Stimulated activated CD8-positive, alpha-beta memory T cell treated with anti-CD3 and anti-CD28 coated beads, Interleukin-15, amount 100 ng/mL, for 48 hours (primary cell): ENCODE measurements around the gene BRI3.

ENCODE experiments used
- DNase-seq, 2 donors: peaks; one replicate each; pipeline ENCODE4 v3.0.0-alpha.2; 2020; ENCODE audit warnings: low read depth in 2 of 2

Gene BRI3

DNA sequence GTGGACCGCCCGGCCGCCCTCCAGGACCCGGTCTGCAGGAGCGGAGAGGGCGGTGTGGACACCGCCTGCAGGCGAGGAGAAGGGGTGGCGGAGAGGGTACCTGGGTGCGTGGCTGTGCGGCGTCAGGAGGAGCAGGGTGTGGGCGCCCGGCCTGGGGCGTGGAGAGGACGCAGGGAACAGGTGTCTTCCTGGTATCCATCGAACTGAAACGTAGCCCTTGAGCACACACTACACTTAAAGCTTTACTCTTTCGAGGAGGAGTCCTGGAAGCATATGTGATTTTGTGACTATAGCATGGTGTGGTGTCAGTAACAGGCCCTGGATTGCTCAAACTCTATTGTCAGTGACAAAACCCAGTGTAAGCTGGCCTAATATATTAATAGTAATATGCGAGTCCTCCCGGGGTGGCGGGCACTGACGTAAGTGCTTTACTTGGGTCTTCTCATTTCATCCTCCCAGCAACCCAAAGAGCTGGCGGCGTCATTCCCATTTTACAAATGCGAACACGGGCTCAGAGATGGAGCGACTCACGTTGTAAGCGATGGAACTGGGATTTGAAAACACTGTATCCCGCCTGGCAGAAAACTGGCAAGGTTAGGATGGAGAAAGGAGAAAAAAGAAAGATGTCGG, 28.9 kb upstream of the BRI3 start:
- DNase-seq = no peak

DNA sequence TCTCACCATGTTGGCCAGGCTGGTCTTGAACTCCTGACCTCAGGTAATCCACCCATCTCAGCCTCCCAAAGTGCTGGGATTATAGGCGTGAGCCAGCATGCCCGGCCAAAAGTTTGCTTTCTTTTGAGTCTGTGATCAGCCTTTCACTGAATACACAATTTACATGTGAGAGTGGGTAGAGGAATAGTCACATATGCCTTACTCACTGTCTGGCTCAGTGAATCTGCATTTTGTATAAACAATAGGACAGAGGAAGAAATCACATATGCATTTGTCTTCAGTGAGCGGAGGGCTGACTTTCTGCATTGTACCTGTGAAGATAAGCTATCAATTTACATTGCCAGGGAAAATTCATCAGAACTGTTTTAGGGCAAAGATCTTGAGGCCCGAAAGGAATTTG, 27.0 kb upstream of the BRI3 start:
- no peak for DNase-seq

GRCh38 chr7:98254951-98255610, 26.4 kb upstream of the BRI3 start:
- no peak for DNase-seq

DNA sequence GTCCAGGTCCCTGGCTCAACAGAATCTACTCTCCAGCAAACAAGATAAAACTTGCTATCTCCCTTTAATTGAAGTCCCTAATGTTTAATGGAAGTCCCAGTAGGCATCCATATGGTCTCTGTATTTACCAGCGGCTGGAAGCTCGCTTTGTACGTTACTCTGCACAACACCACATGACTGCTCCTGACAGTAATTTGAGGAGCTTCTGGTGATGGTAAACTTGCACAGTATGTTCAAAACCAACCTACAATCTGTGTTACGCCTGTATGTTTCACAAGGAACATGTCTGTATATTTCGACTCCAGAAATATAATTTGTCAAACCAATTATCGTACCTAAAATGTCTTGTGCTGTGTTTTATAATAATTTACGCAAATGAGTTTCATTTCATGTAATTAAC, 25.1 kb upstream of the BRI3 start:
- no peak for DNase-seq

DNA sequence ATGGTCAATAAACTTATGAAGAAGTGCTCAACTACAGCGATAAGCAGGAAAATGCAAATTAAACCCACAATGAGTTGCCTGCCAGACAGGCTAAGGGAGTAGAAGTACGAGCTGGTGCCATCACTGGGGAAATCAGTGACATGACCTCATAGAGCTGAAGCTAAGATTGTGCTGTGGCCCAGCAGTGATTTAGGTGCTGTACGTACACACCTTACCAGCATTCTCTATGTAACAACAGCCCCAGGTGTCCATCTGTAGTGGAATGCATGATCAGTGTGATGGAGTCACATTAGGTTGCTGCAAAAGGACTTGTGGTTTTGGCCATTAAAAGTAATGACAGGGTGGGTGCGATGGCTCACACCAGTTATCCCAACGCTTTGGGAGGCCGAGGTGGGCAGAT, 23.8 kb upstream of the BRI3 start:
- DNase-seq = no peak

DNA sequence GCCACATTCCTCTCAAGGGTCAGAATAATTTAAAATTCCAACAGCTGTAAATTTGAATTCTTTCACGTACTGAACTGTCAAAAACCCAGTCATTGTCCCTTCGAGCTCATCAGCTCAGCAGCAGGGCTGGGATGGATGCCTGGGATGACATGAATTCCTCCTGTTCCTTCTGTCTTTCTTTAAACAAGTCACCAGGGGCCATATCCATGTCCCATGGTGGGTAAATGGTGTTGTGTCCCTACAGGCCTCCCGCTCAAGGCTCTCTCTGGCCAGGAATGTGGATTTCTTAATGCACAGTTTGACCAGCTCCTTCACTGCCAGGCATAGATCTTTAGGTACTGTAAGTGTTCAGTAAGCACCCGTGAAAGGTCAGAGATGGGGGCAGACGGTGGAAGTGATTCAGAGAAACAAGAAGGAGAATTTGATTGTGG, 15.6 kb upstream of the BRI3 start:
- no peak for DNase-seq

DNA sequence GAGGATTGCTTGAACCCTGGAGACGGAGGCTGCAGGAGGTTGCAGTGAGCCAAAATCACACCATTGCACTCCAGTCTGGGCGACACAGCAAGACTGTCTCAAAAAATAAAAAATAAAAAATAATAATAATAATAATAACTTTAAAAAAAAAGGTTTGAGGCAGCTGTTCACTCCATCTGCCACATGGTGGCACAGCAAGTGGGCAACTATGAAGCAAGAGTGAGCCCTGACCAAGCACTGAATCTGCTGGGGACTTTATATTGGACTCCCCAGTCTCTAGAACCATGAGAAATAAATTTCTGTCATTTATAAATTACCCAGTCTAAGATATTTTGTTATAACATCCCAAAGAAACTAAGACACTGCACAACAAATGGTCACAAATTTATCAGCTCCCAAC, 14.6 kb upstream of the BRI3 start:
- no peak for DNase-seq

DNA sequence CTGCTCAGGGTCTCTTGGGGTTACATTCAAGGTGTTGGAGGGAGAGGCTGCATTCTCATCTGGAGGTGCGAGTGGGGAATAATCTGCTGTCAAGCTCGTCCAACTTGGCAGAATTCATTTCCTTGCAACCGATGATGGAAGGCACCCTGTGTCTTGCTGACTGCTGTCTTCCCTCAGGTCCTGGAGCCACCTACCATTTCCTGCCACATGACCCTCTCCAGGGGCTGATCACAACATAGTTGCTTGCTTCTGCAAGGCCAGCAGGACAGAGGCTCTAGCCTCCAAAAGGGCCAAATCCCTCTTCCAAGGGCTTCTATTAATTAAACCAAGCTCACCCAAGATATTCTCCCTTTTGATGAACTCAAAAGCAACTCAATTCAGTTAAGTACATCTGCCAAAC, 14.2 kb upstream of the BRI3 start:
- no peak for DNase-seq

DNA sequence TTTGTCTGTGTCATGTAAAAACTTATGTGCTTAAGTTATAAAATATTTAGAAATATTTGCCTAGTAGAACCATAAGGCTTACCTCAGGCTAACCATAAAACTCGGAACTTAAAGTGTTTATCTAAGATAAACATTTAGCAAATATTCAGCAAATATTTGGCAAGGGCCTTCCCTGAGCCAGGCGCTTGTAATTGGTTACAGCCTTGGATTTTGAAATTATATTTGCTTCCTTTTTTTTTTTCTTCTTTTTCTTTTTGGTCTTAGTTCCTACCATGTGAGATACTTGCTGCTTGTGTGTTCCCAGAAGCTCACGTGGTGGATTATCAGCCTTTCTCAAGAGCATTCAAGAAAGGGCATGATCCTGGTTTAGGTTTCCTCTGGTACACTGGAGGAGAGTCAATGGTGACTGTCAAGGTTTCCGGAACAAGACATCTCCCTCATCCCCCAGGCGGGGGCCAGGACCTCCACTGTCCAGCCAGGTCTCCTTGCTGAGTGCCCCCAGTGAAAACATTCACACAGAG, 5.2 kb upstream of the BRI3 start:
- no peak for DNase-seq

DNA sequence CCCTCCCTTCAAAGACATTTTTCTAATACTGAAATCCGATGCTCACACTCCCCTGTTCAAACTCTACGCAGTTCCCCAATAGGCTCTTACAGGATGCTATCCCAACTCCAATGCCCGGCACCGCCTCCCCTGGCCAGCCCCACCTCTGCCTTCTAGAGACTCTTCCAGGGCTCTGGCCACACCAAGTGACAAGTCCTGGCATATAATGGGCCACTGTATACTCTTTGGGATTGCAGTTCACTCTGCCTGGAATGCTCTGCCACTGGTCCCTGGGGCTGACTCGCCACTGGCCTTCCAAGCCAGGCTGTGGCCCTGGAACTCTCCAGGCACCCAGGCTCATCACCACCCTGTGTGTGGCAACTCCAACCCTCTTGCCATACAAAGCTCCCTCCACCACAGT, 3.1 kb upstream of the BRI3 start:
- DNase-seq = no peak

DNA sequence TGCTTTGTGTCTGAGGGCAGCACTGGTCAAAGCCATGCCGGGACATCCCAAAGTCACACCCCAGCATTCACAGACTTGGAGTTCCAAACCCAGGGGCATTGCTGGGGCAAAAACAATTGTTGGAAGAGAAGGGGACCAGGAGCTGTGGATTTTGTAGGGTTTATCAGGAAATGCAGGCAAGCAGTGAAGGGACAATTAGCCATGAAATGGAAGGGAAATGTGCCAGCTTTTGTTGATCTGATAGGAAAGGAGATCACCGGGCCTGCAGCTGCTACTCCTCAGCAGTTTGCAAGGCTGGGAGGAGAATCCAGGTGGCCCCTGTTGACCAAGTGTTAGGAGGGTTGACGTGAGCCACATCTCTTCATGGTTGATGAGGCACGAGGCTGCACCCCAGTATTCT, 2.5 kb upstream of the BRI3 start:
- no peak for DNase-seq

DNA sequence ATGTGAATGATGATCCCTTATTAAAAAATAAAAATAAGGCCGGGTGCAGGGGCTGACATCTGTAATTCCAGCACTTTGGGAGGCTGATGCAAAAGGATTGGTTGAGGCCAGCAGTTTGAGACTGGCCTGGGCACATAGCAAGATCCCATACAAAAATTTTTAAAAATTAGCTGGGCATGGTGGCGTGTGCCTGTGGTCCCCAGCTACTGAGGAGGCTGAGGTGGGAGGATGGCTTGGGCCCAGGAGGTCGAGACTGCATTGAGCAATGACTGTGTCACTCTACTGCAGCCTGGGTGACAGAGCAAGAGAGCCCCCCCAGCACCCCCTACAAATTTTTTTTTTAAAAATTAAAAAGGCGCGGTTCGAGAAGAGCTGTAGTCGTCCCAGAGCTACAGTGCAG, 1.2 kb upstream of the BRI3 start:
- DNase-seq = no peak

DNA sequence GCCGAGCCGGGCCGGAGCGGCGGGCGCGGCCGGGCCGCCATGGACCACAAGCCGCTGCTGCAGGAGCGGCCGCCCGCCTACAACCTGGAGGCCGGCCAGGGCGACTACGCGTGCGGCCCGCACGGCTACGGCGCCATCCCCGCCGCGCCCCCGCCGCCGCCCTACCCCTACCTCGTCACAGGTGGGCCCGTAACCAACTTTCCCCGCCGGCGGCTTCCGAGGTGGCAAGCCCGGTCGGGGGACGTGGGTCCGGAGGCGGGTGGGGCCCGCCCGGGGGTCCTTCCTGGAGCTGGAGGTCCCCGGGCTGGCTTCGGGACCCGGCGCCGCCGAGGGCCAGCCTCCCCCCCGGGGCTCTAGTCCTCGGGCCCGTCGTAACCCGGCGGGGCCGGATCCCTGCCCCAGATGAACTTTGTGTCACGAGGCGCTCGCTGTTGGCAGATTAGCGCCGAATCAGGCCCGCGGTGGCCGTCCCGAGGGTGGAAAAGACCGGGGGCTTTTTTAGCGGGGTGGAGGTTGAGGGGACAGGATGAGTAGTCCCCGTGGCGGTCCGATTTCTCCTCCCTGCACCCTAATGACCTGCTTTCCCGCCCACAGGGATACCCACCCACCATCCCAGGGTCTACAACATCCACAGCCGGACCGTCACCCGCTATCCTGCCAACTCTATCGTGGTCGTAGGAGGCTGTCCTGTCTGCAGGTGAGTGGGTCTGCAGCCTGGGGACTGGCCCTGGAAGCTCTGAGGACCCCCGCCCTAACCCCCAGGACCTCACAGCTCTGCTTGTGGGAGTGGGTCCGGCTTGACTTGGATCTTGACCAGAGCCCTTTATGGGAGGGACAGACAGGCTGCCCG, 496 bp downstream of the BRI3 start:
- DNase-seq = peak; percentile 4 to 25

- no peak for DNase-seq
These were observed 1.2 kb downstream of the BRI3 start for GRCh38 chr7:98282703-98283102.

- no peak for DNase-seq
These were observed 1.8 kb downstream of the BRI3 start for GRCh38 chr7:98283127-98283886.

DNA sequence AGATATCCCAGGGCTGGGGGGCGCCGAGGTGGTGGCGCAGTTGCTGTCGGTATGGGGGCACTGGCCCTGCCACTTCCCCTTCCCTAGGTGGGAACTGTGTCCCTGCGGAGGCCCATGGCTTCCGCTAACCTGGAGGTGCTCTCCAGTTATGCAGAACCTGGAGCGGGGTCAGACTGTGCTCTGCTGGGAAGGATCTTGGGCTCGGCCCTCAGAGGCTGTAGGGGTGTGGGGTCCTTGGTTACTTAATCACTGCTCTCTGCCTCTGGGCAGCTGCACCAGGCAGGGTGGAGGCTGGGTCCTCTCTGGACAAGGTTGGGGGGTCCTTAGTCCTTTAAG, 2.4 kb downstream of the BRI3 start:
- no peak for DNase-seq

GRCh38 chr7:98284335-98285036, 3.0 kb downstream of the BRI3 start:
- no peak for DNase-seq

DNA sequence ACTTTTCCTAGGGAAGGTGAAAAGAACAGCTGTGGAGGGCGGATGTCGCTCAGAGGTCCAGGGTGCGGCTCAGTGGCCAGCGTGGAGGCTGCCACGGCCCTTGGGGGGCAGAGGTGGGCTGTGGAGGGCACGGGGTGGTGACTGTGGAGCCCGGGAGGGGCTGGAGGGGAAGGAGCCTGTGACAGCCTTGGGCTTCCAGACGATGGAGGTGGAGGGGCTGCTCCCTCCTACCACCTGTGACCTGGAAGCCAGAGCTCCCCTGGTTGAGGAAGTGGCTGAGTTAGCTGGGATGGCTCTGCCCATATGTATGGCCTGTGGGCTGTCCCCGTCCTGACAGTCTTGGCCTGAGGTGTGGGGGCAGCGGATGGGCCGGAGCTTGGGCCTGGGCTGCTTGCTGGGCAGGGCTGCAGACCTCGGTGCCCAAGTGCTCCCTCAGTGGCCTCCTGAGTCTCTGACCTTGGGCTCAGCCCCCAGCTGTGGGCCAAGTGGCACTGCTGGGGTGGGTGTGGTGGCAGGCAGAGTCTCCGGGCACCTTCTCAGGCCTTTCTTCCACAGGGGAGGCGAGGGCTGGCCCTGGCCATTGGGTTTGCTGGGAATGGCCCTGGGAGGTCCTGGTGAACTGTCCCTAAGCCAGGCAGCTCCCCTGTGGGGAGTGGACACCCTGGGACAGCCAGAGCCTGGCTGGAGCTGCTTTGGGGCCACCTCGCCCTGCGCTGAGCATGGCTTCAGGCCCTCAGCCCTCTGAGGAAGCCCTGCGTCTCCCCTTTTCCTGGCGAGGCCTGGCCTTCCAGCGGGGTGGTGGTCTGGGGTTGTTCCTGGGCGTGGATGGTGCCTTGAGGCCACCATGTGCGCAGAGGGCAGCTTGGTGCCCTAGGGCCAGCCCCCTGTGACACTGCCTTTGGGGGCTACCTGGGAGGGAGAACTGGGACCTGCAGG, 3.9 kb downstream of the BRI3 start:
- DNase-seq = no peak

GRCh38 chr7:98286093-98286539, 4.6 kb downstream of the BRI3 start:
- DNase-seq = no peak
